MV-4-11 (cell line): ENCODE results near the gene GVQW3.
A peak's percentile ranks its signal among the peaks of the same experiment; 100 is the strongest.

Experiments used
- DNase-seq: peaks from one replicate; lab custom pipeline; 2025; lab: John Stamatoyannopoulos, UW

GVQW3 gene

GRCh38 chr11:76445121-76446084 is 64.3 kb downstream of the GVQW3 start:
- peak; percentile 74 for DNase-seq

- no peak for DNase-seq
Measured at GRCh38 chr11:76448506-76448905, 67.4 kb downstream of the GVQW3 start.

- DNase-seq, result no peak
Measured at GRCh38 chr11:76453248-76453647, 72.1 kb downstream of the GVQW3 start.

GRCh38 chr11:76455331-76455730 is 74.2 kb downstream of the GVQW3 start:
- DNase-seq, result no peak

GRCh38 chr11:76455931-76456330 is 74.8 kb downstream of the GVQW3 start:
- DNase-seq, result no peak

GRCh38 chr11:76456571-76456970 is 75.4 kb downstream of the GVQW3 start:
- no peak for DNase-seq
